NB4 (cell line): ENCODE measurements around the gene CTXN3.

ENCODE experiments used
- DNase-seq: peaks from one replicate; pipeline ENCODE4 v3.0.0; 2010; ENCODE audit warnings: low read depth
- H3K4me3 ChIP-seq: one replicate; pipeline ENCODE4 v1.5.1; 2011; ENCODE audit warnings: mild to moderate bottlenecking, low read depth, low read length, moderate library complexity
- MYC ChIP-seq: IDR thresholded peaks from 2 replicates; pipeline ENCODE4 v1.6.1; 2011; ENCODE audit warnings: low read depth, low read length
- POLR2A ChIP-seq: IDR thresholded peaks from 2 replicates; pipeline ENCODE4 v1.6.1; 2011; ENCODE audit warnings: mild to moderate bottlenecking; ENCODE audit not compliant: insufficient read length; ENCODE audit errors: extremely low read depth
- TF ChIP-seq, protein P1 (sequence below): IDR thresholded peaks from one replicate; pipeline ENCODE4 v1.5.1; 2012; ENCODE audit warnings: low read depth, low read length
- TF ChIP-seq, protein P2 (sequence below): IDR thresholded peaks from 2 replicates; pipeline ENCODE4 v1.6.1; 2011; ENCODE audit warnings: low read depth, low read length

Gene CTXN3

DNA sequence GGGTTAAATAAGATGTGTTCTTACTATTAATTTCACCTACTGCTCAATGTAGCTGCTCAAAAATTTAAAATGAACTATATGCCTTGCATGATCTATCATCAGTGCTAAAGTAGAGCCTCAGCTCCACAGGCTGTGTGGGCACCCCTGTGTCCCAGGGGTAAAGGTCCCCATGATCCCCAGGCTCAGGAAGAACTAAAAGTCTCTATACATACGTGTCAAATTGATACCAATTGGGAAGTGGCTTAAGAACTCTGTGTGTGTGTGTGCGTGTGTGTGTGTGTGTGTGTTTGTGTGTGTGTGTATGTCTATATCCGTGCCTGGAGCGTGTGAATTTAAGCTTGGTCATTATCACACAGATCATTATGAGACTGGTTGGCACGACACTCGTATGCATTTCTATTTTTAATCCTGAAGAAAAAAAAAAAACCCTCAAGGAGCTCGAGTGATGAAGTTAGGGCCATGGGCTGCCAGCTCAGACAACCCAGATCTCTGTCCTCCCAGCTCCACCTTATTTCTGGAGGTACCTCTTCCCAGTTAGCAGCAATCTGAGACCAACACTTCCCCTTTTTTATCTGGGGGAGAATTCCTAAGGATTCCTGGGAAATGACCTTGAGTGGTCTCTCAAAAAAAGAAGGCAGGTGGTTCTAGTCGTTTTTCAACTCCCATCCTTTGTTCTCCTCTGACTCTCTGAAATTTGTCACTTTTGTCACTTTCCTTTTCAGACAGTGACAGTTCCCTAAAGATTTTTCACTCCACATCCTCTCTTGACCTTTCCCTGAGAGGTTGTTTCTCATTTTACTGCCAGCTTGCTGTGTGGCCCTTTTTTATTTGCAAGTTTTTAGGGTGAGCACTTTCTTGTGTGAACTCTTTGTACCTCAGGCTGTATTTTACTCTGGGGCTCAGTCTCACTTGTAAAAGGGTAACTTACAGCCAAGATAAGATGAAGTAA lies 45.7 kb upstream of the CTXN3 start:
- no peak for DNase-seq
- no peak overlapping the region for H3K4me3 ChIP-seq
- TF ChIP-seq, protein P1, sequence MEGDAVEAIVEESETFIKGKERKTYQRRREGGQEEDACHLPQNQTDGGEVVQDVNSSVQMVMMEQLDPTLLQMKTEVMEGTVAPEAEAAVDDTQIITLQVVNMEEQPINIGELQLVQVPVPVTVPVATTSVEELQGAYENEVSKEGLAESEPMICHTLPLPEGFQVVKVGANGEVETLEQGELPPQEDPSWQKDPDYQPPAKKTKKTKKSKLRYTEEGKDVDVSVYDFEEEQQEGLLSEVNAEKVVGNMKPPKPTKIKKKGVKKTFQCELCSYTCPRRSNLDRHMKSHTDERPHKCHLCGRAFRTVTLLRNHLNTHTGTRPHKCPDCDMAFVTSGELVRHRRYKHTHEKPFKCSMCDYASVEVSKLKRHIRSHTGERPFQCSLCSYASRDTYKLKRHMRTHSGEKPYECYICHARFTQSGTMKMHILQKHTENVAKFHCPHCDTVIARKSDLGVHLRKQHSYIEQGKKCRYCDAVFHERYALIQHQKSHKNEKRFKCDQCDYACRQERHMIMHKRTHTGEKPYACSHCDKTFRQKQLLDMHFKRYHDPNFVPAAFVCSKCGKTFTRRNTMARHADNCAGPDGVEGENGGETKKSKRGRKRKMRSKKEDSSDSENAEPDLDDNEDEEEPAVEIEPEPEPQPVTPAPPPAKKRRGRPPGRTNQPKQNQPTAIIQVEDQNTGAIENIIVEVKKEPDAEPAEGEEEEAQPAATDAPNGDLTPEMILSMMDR: no peak
- TF ChIP-seq, protein P2, sequence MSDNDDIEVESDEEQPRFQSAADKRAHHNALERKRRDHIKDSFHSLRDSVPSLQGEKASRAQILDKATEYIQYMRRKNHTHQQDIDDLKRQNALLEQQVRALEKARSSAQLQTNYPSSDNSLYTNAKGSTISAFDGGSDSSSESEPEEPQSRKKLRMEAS: no peak
- TF ChIP-seq MYC (no peak), POLR2A (no peak)

DNA sequence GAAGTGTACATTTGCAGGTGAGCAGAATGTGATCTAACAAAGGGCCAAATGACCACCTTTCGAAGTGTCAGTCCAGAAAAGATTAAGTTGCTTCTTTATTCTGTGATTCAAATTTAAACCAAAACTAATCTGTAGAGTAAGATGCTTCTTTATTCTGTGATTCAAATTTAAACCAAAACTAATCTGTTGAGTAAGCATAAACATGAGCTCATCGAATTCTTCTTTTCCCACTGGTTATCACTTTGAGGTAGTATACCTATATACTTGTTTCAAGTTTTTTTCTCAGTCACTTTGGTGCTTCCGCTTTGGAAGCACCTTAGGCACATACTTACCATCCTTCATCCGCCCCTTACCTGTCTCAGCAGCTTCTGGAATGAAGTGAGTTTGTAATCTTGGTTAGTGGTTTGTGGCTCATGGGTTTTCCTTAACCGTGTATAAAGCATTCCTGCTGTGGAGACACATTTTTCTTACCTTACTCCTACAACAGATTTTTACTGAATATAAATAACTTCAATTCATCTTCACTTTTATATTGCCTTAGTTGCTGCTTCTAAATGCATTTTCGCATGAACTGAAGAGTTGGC lies 40.7 kb upstream of the CTXN3 start:
- TF ChIP-seq, protein P2: no peak
- TF ChIP-seq, protein P1: no peak
- TF ChIP-seq MYC: no peak
- TF ChIP-seq POLR2A: no peak
- DNase-seq: no peak
- no peak overlapping the region for H3K4me3 ChIP-seq

DNA sequence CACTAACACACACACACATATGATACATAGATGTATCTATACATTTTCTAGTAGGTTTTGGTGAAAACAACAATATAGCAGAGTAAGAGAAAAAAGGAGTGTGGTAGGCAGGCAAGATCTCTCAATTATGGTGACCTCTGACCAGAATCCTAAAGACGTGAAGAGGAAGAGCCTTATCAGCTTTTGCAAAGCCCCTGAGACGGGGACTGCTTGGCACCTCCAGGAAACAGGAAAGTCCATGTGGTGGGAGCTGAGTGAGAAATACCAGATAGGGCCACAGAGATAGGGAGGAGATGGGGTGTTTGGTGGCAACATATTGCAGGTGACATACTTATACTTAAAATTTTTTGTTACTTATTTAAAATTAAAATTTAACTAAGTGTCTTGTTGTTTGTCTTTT lies 39.9 kb upstream of the CTXN3 start:
- DNase-seq: no peak
- no peak for TF ChIP-seq POLR2A
- TF ChIP-seq, protein P2: no peak
- no peak for TF ChIP-seq MYC
- TF ChIP-seq, protein P1: no peak
- H3K4me3 ChIP-seq: no peak overlapping the region

- DNase-seq: no peak
- TF ChIP-seq POLR2A: no peak
- TF ChIP-seq, protein P1: no peak
- TF ChIP-seq, protein P2: no peak
- no peak for TF ChIP-seq MYC
- no peak overlapping the region for H3K4me3 ChIP-seq
These were observed 38.9 kb upstream of the CTXN3 start for GRCh38 chr5:127609957-127610356.

DNA sequence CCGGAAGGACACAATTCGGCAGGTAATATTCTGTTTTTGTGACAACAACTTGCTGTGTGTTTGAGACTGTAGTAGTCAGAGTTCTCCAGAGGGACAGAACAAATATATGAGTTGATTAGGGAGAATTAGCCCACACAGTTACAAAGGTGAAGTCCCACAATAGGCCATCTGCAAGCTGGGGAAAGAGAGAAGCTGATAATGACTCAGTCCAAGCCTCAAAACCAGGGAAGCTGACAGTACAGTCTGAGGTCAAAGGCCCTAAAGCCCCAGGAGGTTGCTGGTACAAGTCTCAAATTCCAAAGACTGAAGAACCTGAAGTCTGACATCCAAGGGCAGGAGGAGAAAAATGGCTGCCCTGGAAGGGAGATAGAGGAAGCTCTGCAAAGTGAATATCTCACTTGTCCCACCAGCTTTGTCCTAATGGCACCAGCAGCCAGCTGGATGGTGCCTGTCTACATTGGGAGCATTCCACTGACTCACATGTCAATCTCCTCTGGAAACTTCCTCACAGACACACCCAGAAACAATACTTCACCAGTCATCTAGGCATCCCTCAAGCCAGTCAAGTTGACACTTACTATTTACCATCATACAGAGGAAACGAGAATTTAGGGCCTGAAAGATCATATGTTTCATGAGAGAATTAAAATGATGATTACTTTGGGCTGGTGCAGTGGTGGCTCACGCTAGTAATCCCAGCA lies 36.3 kb upstream of the CTXN3 start:
- DNase-seq: no peak
- TF ChIP-seq POLR2A (no peak), MYC (no peak)
- TF ChIP-seq, protein P1: no peak
- TF ChIP-seq, protein P2: no peak

More for the DNA sequence above, 36.3 kb upstream of the CTXN3 start:
- no peak overlapping the region for H3K4me3 ChIP-seq
